GM19455 (cell line): ENCODE data around the gene LEAP2.

Experiments
- ATAC-seq: cut with Tn5 transposase; IDR thresholded peaks from one replicate; pipeline ENCODE4 v1.9.1; 2021; ENCODE audit not compliant: unreplicated experiment

LEAP2 gene

GRCh38 chr5:132873119-132873929 lies at the start of gene LEAP2:
Gene LEAP2 (plus strand): TSS chr5:132873668. CDS start chr5:132873695, 27 bp downstream.
- ATAC-seq: no peak

GRCh38 chr5:132824426-132824825 lies 49.0 kb upstream of the LEAP2 start:
- no peak for ATAC-seq

- ATAC-seq: no peak
Observed at GRCh38 chr5:132825033-132825833, 48.2 kb upstream of the LEAP2 start.

GRCh38 chr5:132825834-132826391 lies 47.6 kb upstream of the LEAP2 start:
- no peak for ATAC-seq

- no peak for ATAC-seq
Observed at GRCh38 chr5:132826424-132827082, 46.9 kb upstream of the LEAP2 start.

GRCh38 chr5:132827943-132828673 lies 45.4 kb upstream of the LEAP2 start:
- ATAC-seq: no peak

- no peak for ATAC-seq
Observed at GRCh38 chr5:132828846-132829494, 44.5 kb upstream of the LEAP2 start.

- ATAC-seq: peak; percentile 84
Observed at GRCh38 chr5:132829742-132830435, 43.6 kb upstream of the LEAP2 start.

- peak; percentile 76 for ATAC-seq
Observed at GRCh38 chr5:132830436-132831094, 42.9 kb upstream of the LEAP2 start, which contains the start of gene SHROOM1. Gene SHROOM1 (minus strand): TSS chr5:132830647. CDS start chr5:132826140, 4,507 bp downstream.

- no peak for ATAC-seq
Observed at GRCh38 chr5:132831095-132831860, 42.2 kb upstream of the LEAP2 start.

GRCh38 chr5:132832612-132833011 lies 40.9 kb upstream of the LEAP2 start:
- no peak for ATAC-seq

- ATAC-seq: no peak
Observed at GRCh38 chr5:132834057-132834456, 39.4 kb upstream of the LEAP2 start.

GRCh38 chr5:132836852-132837251 lies 36.6 kb upstream of the LEAP2 start:
- no peak for ATAC-seq

- no peak for ATAC-seq
Observed at GRCh38 chr5:132837868-132838267, 35.6 kb upstream of the LEAP2 start.

GRCh38 chr5:132838516-132839282 lies 34.8 kb upstream of the LEAP2 start:
- no peak for ATAC-seq

- ATAC-seq: no peak
Observed at GRCh38 chr5:132839426-132840301, 33.8 kb upstream of the LEAP2 start.
